Measurements from ENCODE around the gene GJC2.

- TF ChIP-seq EP300 (IDR thresholded peaks at IDR 0.05) (no peak), CTCF (IDR thresholded peaks at IDR 0.05) (no peak), POLR2A (IDR thresholded peaks at IDR 0.05) (no peak)
These were observed 44.7 kb downstream of the GJC2 start for GRCh38 chr1:228194436-228194835.

Measured in upper lobe of left lung (tissue), 4 donors.